Measurements from ENCODE around the gene WDR5. TPM values are rescaled to one million over a fixed set of nuclear protein-coding genes. Genes with fewer than 3 reads are reported as not detected.
A peak's percentile ranks its signal among the peaks of the same experiment; 100 is the strongest.

Gene WDR5
- total and polyA plus RNA-seq, 2 of the 13 experiments (the other 11 are each of a cell fraction or from before 2014, with no cell fraction given) = 34.3 TPM

GRCh38 chr9:134156564-134157377 lies 20.9 kb downstream of the WDR5 start:
- Histone ChIP-seq H3K9ac (ENCODE audit: insufficient read depth, low read depth, low read length) (no peak overlapping the region), H3K27ac (ENCODE audit: extremely low read length, insufficient read depth, low read length) (no peak overlapping the region), H3K9me3 (ENCODE audit: low read length) (no peaks in the 10 kb centered on the region), H3K27me3 (ENCODE audit: control insufficient read depth in 1 of 2, insufficient read depth in 2 of 2, low read length in 2 of 2) (no peaks in the 10 kb centered on the region), H3K4me1 (ENCODE audit: insufficient read depth, low read length) (no peaks in the 10 kb centered on the region), H3K36me3 (replicated peaks in 1 of 2; ENCODE audit: control insufficient read depth in 1 of 2, insufficient read depth in 2 of 2, low read length in 2 of 2) (peaks cover 39 to 72% of the 10 kb centered on the region in 2 experiments), H4K20me1 (ENCODE audit: insufficient read depth, low read length) (no peaks in the 10 kb centered on the region), H3K79me2 (ENCODE audit: insufficient read depth, low read length) (no peaks in the 10 kb centered on the region), H3K4me2 (ENCODE audit: low read depth, low read length) (no peak overlapping the region), H2AFZ (ENCODE audit: low read length) (no peak overlapping the region), H3K4me3 (replicated peaks in 1 of 3; ENCODE audit: insufficient read depth in 1 of 3, low read depth in 2 of 3, low read length in 3 of 3) (no peak overlapping the region)
- DNase-seq (ENCODE audit: low spot score) (no peak), ATAC-seq (no peak), FAIRE-seq (no peak)
- BruUV-seq (replicated peaks) = no TSS peak
- intact Hi-C loops (cut with micrococcal nuclease; ENCODE audit: unreplicated experiment) (no loop called here), in situ Hi-C loops (cut with HindIII; ENCODE audit: extremely low pct_ligation_motif_present, low pct_unique_long_range_greater_than_20kb) (no loop called here)
- TF ChIP-seq ZMAT3 (CRISPR knock-in tag; conservative IDR thresholded peaks at IDR 0.05) (no peak), AGO2 (optimal IDR thresholded peaks at IDR 0.05; ENCODE audit: low read depth, low read length) (peak; percentile 55), ZNF281 (CRISPR knock-in tag; IDR thresholded peaks at IDR 0.05; ENCODE audit: borderline replicate concordance) (no peak), KLF15 (CRISPR knock-in tag; IDR thresholded peaks at IDR 0.05; ENCODE audit: borderline replicate concordance) (no peak), ZNF607 (CRISPR knock-in tag; IDR thresholded peaks at IDR 0.05; ENCODE audit: borderline replicate concordance) (no peak)
- ChIA-PET POLR2A (no interaction called here), CTCF (ENCODE audit: low intra/inter-chr PET ratio, low total read pairs) (no interaction called here)
- 96% methylated on average over 17 of the region's 33 CpGs for WGBS (ENCODE audit: low lambda C conversion rate)
